ENCODE measurements around the gene ARHGAP6. TPM values are rescaled to one million over a fixed set of nuclear protein-coding genes. Genes with fewer than 3 reads are reported as not detected.

ARHGAP6 gene
- total and polyA plus RNA-seq, 3 donors from 2014 or later: 4.8 to 11.8 (median 5.7) TPM

DNA sequence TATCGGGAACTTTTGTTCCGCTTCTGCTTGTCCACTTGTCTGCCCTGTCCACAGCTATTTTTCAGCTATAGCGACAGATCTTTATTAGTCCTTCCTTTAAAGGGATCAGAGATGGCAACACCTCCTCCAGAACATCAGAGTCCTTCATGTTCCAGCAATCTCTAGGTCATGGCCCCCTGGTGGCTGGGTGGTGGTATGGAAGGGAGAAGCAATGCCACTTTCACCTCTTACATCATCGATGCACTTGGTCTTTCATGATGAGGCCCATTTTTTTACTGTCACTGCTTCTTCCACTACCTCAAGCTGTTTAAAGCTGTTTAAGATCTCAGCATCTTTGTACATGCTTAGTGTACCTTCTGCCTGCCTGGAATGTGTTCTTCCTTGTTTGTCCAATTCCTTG, 106.7 kb downstream of the ARHGAP6 start:
- no peak for TF ChIP-seq POLR2A (IDR thresholded peaks at IDR 0.05)
- TF ChIP-seq, protein P1, sequence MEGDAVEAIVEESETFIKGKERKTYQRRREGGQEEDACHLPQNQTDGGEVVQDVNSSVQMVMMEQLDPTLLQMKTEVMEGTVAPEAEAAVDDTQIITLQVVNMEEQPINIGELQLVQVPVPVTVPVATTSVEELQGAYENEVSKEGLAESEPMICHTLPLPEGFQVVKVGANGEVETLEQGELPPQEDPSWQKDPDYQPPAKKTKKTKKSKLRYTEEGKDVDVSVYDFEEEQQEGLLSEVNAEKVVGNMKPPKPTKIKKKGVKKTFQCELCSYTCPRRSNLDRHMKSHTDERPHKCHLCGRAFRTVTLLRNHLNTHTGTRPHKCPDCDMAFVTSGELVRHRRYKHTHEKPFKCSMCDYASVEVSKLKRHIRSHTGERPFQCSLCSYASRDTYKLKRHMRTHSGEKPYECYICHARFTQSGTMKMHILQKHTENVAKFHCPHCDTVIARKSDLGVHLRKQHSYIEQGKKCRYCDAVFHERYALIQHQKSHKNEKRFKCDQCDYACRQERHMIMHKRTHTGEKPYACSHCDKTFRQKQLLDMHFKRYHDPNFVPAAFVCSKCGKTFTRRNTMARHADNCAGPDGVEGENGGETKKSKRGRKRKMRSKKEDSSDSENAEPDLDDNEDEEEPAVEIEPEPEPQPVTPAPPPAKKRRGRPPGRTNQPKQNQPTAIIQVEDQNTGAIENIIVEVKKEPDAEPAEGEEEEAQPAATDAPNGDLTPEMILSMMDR (IDR thresholded peaks at IDR 0.05): peak in 1 of 3 experiments; percentile 8
- no peaks in the 10 kb centered on the region for H3K27me3 ChIP-seq
- no peak overlapping the region for H3K27ac ChIP-seq
- 82 to 90% methylated on average over 4 of the region's 4 CpGs for WGBS, 2 donors
- intact Hi-C loops (cut with DNase I; ENCODE audit: low total_unique reads): no loop called here
- DNase-seq: no peak
- H3K36me3 ChIP-seq (ENCODE audit: low read depth, missing control alignments): no peaks in the 10 kb centered on the region
- H3K4me3 ChIP-seq: no peak overlapping the region
- no peaks in the 10 kb centered on the region for H3K9me3 ChIP-seq
- no peaks in the 10 kb centered on the region for H3K4me1 ChIP-seq

DNA sequence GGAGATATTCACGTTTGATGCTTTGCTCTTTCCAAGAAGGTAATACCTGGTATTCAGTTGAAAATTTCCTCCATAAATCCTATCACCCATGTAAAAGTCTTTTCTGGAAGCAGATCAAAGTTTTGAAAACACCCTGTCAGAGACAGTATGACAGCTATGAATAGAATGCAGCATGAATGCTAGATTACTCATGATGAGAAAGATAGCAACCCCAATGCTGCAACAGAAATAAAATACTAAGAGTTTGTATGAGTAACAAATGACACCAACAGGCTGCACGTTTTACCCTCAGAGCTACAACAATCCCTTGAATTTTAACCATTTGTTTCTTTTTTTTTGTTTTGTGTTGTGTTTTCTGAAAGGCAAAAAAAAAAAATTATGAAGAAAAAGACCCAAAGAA, 108.6 kb downstream of the ARHGAP6 start:
- Histone ChIP-seq H3K4me3 (no peak overlapping the region), H3K9me3 (no peaks in the 10 kb centered on the region), H3K4me1 (no peaks in the 10 kb centered on the region), H3K27ac (no peak overlapping the region), H3K36me3 (ENCODE audit: low read depth, missing control alignments) (no peaks in the 10 kb centered on the region), H3K27me3 (no peaks in the 10 kb centered on the region)
- no peak for TF ChIP-seq POLR2A (IDR thresholded peaks at IDR 0.05)
- TF ChIP-seq, protein P1 (IDR thresholded peaks at IDR 0.05): no peak
- intact Hi-C loops (cut with DNase I; ENCODE audit: low total_unique reads): no loop called here
- DNase-seq: no peak
- WGBS, 2 donors: 58 to 74% methylated on average over 2 of the region's 2 CpGs

DNA sequence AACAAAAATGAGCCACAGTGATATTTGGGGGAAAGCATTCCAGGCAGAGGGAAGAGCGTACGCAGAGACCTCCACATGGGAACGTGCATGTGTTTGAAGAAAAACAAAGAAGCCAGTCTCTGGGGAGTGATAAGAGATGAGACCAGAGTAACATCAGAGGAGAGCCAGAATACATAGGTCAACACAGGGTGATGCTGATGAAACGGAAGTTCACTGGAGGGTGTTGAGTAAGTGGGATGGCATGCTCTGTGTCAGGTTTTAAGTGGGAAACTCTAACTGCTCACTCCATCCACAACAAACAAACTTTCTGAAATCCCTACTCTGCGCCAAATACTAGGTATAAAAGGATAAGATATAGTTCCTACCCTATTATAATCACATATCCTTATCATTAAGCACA, 110.0 kb downstream of the ARHGAP6 start:
- intact Hi-C loops (cut with DNase I; ENCODE audit: low total_unique reads): no loop called here
- Histone ChIP-seq H3K4me1 (no peaks in the 10 kb centered on the region), H3K4me3 (no peak overlapping the region), H3K9me3 (no peaks in the 10 kb centered on the region), H3K36me3 (ENCODE audit: low read depth, missing control alignments) (no peaks in the 10 kb centered on the region), H3K27me3 (no peaks in the 10 kb centered on the region), H3K27ac (no peak overlapping the region)
- WGBS, 2 donors: 83 to 84% methylated on average over 4 to 5 of the region's 5 CpGs
- DNase-seq: no peak
- no peak for TF ChIP-seq POLR2A (IDR thresholded peaks at IDR 0.05)
- TF ChIP-seq, protein P1 (IDR thresholded peaks at IDR 0.05): no peak

DNA sequence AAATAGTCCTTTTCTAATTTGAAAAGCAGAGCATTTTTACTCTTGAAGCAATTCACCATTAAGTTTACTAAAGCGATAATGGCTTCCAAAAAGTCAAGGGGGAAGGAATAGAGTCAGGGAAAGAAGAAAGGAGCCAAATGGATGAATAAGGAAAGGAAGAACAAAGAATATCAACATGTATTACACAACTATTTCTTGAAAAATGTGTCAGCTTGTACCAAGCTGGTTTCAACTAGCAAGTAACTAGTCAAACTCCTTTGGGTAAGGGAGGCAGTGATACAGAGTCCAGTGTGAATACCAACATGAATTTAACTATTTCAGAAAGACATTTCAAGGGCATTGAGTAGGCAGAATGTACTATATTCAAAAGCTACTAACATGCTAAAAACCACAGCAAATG, 112.1 kb downstream of the ARHGAP6 start:
- DNase-seq: no peak
- Histone ChIP-seq H3K27ac (no peak overlapping the region), H3K27me3 (no peaks in the 10 kb centered on the region), H3K4me3 (no peak overlapping the region), H3K4me1 (no peaks in the 10 kb centered on the region), H3K9me3 (no peaks in the 10 kb centered on the region), H3K36me3 (ENCODE audit: low read depth, missing control alignments) (no peaks in the 10 kb centered on the region)
- TF ChIP-seq, protein P1 (IDR thresholded peaks at IDR 0.05): no peak
- no peak for TF ChIP-seq POLR2A (IDR thresholded peaks at IDR 0.05)
- WGBS, 2 donors: 100% methylated on average over 1 of the region's 1 CpG
- intact Hi-C loops (cut with DNase I; ENCODE audit: low total_unique reads): no loop called here

DNA sequence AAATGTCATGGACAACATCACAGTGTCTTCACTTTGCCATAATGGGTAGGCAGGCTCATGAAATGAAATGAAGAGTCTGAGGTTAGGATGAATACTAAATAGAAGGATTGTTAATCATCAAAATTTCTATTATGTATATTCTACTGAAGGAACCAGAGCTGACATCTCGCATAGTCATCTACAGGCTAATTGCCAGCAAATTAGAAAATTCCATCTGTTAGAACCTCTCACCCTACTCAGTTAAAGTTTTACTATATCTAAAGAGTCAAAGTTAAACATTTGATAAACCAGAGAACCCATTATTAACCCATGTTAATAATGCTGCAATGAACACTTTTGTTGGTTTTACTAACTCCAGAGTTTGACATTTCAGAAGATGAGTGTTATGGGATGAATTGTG, 114.6 kb downstream of the ARHGAP6 start:
- Histone ChIP-seq H3K4me3 (no peak overlapping the region), H3K4me1 (no peaks in the 10 kb centered on the region), H3K27me3 (no peaks in the 10 kb centered on the region), H3K27ac (no peak overlapping the region), H3K9me3 (no peaks in the 10 kb centered on the region), H3K36me3 (ENCODE audit: low read depth, missing control alignments) (no peaks in the 10 kb centered on the region)
- no peak for DNase-seq
- intact Hi-C loops (cut with DNase I; ENCODE audit: low total_unique reads): no loop called here
- 80 to 97% methylated on average over 1 of the region's 1 CpG for WGBS, 2 donors
- TF ChIP-seq, protein P1 (IDR thresholded peaks at IDR 0.05): no peak
- TF ChIP-seq POLR2A (IDR thresholded peaks at IDR 0.05): no peak
